GM23248 (cell line): ENCODE data around the gene HOXD12. TPM values are rescaled to one million over a fixed set of nuclear protein-coding genes. Genes with fewer than 3 reads are reported as not detected.

Source experiments
- DNase-seq: peaks from one replicate; pipeline ENCODE4 v3.0.0-alpha.2; 2015
- H2AFZ ChIP-seq: fragments of 200-600 bp; sonication (generic); 2 replicates; pipeline ENCODE4 v1.6.1; 2016; ENCODE audit warnings: antibody characterized with exemption
- H3F3A ChIP-seq: fragments of 200-600 bp; sonication (generic); 2 replicates; pipeline ENCODE4 v1.6.1; 2016; ENCODE audit warnings: mild to moderate bottlenecking, antibody characterized with exemption, mixed run types; ENCODE audit not compliant: insufficient read depth
- H3K27ac ChIP-seq: fragments of 200-600 bp; sonication (generic); 2 replicates; pipeline ENCODE4 v1.5.1; 2016; ENCODE audit warnings: mild to moderate bottlenecking
- H3K27me3 ChIP-seq: fragments of 200-600 bp; sonication (generic); replicated peaks from 2 replicates; pipeline ENCODE4 v1.6.1; 2016; ENCODE audit warnings: mild to moderate bottlenecking; ENCODE audit not compliant: insufficient read depth
- H3K36me3 ChIP-seq: fragments of 200-600 bp; sonication (generic); 2 replicates; pipeline ENCODE4 v1.6.1; 2016; ENCODE audit warnings: low read depth, mild to moderate bottlenecking
- H3K4me1 ChIP-seq: fragments of 200-600 bp; sonication (generic); 2 replicates; pipeline ENCODE4 v1.6.1; 2016; ENCODE audit warnings: mild to moderate bottlenecking; ENCODE audit not compliant: insufficient read depth
- H3K4me2 ChIP-seq: fragments of 200-600 bp; sonication (generic); one replicate; pipeline ENCODE4 v1.6.1; 2016; ENCODE audit warnings: mild to moderate bottlenecking; ENCODE audit not compliant: unreplicated experiment
- H3K4me3 ChIP-seq: fragments of 200-600 bp; sonication (generic); 2 replicates; pipeline ENCODE4 v1.5.1; 2016; ENCODE audit warnings: mild to moderate bottlenecking
- H3K79me2 ChIP-seq: fragments of 200-600 bp; sonication (generic); 2 replicates; pipeline ENCODE4 v1.6.1; 2016; ENCODE audit warnings: mild to moderate bottlenecking; ENCODE audit not compliant: insufficient read depth
- H3K9ac ChIP-seq: fragments of 200-600 bp; sonication (generic); 2 replicates; pipeline ENCODE4 v1.6.1; 2016; ENCODE audit warnings: mild to moderate bottlenecking
- H3K9me2 ChIP-seq: fragments of 200-600 bp; sonication (generic); 2 replicates; pipeline ENCODE4 v1.6.1; 2016; ENCODE audit warnings: mixed run types, mild to moderate bottlenecking, moderate library complexity; ENCODE audit not compliant: insufficient read depth
- H3K9me3 ChIP-seq: fragments of 200-600 bp; sonication (generic); one replicate; pipeline ENCODE4 v1.6.1; 2017; ENCODE audit warnings: low read depth
- H4K20me1 ChIP-seq: fragments of 200-600 bp; sonication (generic); 2 replicates; pipeline ENCODE4 v1.6.0; 2016; ENCODE audit not compliant: insufficient read depth
- EZH2 ChIP-seq: fragments of 200-600 bp; sonication (generic); IDR thresholded peaks from 2 replicates; pipeline ENCODE4 v1.6.1; 2018; ENCODE audit warnings: antibody characterized with exemption, mild to moderate bottlenecking; ENCODE audit not compliant: insufficient read depth, poor library complexity, severe bottlenecking
- EZH2phosphoT487 ChIP-seq: fragments of 200-600 bp; sonication (generic); IDR thresholded peaks from 2 replicates; pipeline ENCODE4 v1.6.1; 2018; ENCODE audit warnings: antibody characterized with exemption, moderate library complexity, mild to moderate bottlenecking, low read depth; ENCODE audit not compliant: insufficient read depth
- WGBS, 2 experiments: methylation state at CpG; one replicate each; pipeline ENCODE4 v1.1.6; 2015 to 2017; ENCODE audit warnings: low lambda C conversion rate in 2 of 2, low coverage in 1 of 2; ENCODE audit errors: missing lambda C conversion rate in 2 of 2; 5-methylcytosine and 5-hydroxymethylcytosine counted together
- in situ Hi-C: fragments of 300-500 bp; cut with MboI; formaldehyde crosslinking; loops from 2 replicates; pipeline ENCODE4 v1.15.0; 2020
- polyA plus RNA-seq: library from polyadenylated mRNA; unstranded; fragments of >200 nt; fragmentation: Nextera tagmentation; extraction: Ambion mirVana; gene quantifications from 2 replicates; pipeline ENCODE4 v1.2.1, GENCODE V29; 2016
- total RNA-seq: library from RNA; depleted of rRNA; stranded (reverse); fragments of >200 nt; shearing (Covaris generic); gene quantifications from 2 replicates; pipeline ENCODE4 v1.2.3, GENCODE V29; 2014

Gene HOXD12
- total and polyA plus RNA-seq, 2 experiments from 2014 or later, result 0.19 to 0.22 TPM

- H3F3A ChIP-seq, result peaks cover 28% of the 10 kb centered on the region
- no peak overlapping the region for H3K4me2 ChIP-seq
- no peak overlapping the region for H3K27ac ChIP-seq
- peaks cover 6% of the 10 kb centered on the region; the same call in 1 of the 2 replicates for H3K36me3 ChIP-seq
- H3K4me3 ChIP-seq, result no peak overlapping the region
- H3K9ac ChIP-seq, result no peak overlapping the region
- H3K4me1 ChIP-seq, result peaks cover 20% of the 10 kb centered on the region
- peaks cover 64% of the 10 kb centered on the region for H3K79me2 ChIP-seq
- H4K20me1 ChIP-seq, result no peaks in the 10 kb centered on the region
- no peaks in the 10 kb centered on the region for H3K27me3 ChIP-seq
- H3K9me2 ChIP-seq, result no peaks in the 10 kb centered on the region
- no peaks in the 10 kb centered on the region for H3K9me3 ChIP-seq
- no peak overlapping the region for H2AFZ ChIP-seq
- TF ChIP-seq EZH2phosphoT487 (no peak), EZH2 (no peak)
- WGBS, 2 experiments, result 95 to 97% methylated on average over 31 to 34 of the region's 34 CpGs
- in situ Hi-C loops, result loop anchor here (10.0 to 25.0 kb wide), 2 partner anchors 700 to 1613 kb away; no protein-coding TSS in a partner anchor
- no peak for DNase-seq
These were observed 24.7 kb downstream of the HOXD12 start for GRCh38 chr2:176124110-176124946.

GRCh38 chr2:176124947-176125771, 25.6 kb downstream of the HOXD12 start:
- no peaks in the 10 kb centered on the region for H3K27me3 ChIP-seq
- H3K79me2 ChIP-seq, result peaks cover 57% of the 10 kb centered on the region
- no peak for TF ChIP-seq EZH2phosphoT487
- no peak for TF ChIP-seq EZH2
- 90 to 92% methylated on average over 9 of the region's 9 CpGs for whole genome bisulfite sequencing, 2 experiments
- H3K36me3 ChIP-seq, result peaks cover 6% of the 10 kb centered on the region; the same call in 1 of the 2 replicates
- H3K4me2 ChIP-seq, result no peak overlapping the region
- DNase-seq, result no peak
- in situ Hi-C loops, result loop anchor here (5.0 to 25.0 kb wide), 4 partner anchors 512 to 1612 kb away; no protein-coding TSS in a partner anchor
- no peak overlapping the region for H2AFZ ChIP-seq
- peak overlapping the region; percentile 97; the same call in 1 of the 2 replicates for H3K27ac ChIP-seq
- no peaks in the 10 kb centered on the region for H3K9me3 ChIP-seq
- H3K4me1 ChIP-seq, result peaks cover 20% of the 10 kb centered on the region
- no peak overlapping the region for H3K4me3 ChIP-seq
- H3K9ac ChIP-seq, result no peak overlapping the region
- H4K20me1 ChIP-seq, result no peaks in the 10 kb centered on the region
- no peaks in the 10 kb centered on the region for H3K9me2 ChIP-seq
- peaks cover 22% of the 10 kb centered on the region for H3F3A ChIP-seq

GRCh38 chr2:176125772-176126054, 26.1 kb downstream of the HOXD12 start:
- Histone ChIP-seq H3K36me3 (peaks cover under 1% of the 10 kb centered on the region; the same call in 1 of the 2 replicates), H3K79me2 (peaks cover 56% of the 10 kb centered on the region), H4K20me1 (no peaks in the 10 kb centered on the region), H3K4me2 (no peak overlapping the region), H3K4me1 (peaks cover 20% of the 10 kb centered on the region), H3F3A (peaks cover 22% of the 10 kb centered on the region), H3K27ac (peak overlapping the region; percentile 97), H3K4me3 (no peak overlapping the region), H3K27me3 (no peaks in the 10 kb centered on the region), H2AFZ (no peak overlapping the region), H3K9me3 (no peaks in the 10 kb centered on the region), H3K9ac (peak overlapping the region; percentile 97; the same call in 1 of the 2 replicates), H3K9me2 (no peaks in the 10 kb centered on the region)
- in situ Hi-C loops, result loop anchor here (5.0 to 10.0 kb wide), 3 partner anchors 512 to 1022 kb away; no protein-coding TSS in a partner anchor
- 93 to 94% methylated on average over 6 of the region's 6 CpGs for WGBS, 2 experiments
- DNase-seq, result no peak
- TF ChIP-seq EZH2phosphoT487 (no peak), EZH2 (no peak)
